ENCODE measurements around the gene HCAR3. TPM values are rescaled to one million over a fixed set of nuclear protein-coding genes. Genes with fewer than 3 reads are reported as not detected.

Gene HCAR3
- total and polyA plus RNA-seq, 3 donors from 2014 or later: 0.24 to 0.36 TPM; not detected in 1

DNA sequence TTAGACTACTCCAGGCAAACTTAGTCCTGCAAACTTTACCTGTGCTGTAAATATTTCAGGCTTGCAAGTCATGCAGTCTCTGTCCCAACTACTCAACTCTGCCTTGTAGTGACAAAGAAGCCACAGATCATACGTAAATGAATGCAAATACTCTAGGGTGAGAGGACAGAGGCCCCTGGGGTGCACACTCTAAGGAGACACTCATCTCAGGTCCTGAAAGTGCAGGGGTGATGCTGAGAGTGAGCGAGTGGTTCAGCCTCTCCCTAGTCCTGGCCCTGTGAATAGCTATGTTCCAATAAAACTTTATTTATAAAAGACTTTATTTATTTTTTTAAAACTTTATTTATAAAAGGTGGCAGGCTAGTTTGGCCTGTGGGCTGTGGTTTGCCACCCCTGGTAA, 48.3 kb downstream of the HCAR3 start:
- H3K4me3 ChIP-seq: no peak overlapping the region
- H3K27me3 ChIP-seq: no peaks in the 10 kb centered on the region
- DNase-seq: no peak
- no peaks in the 10 kb centered on the region for H3K4me1 ChIP-seq
- WGBS, 2 donors: 81 to 90% methylated on average over 2 of the region's 2 CpGs
- H3K36me3 ChIP-seq (ENCODE audit: low read depth, missing control alignments): no peaks in the 10 kb centered on the region
- TF ChIP-seq CTCF (IDR thresholded peaks at IDR 0.05) (no peak), POLR2A (IDR thresholded peaks at IDR 0.05) (no peak)
- no peak overlapping the region for H3K27ac ChIP-seq
- no peaks in the 10 kb centered on the region for H3K9me3 ChIP-seq
- intact Hi-C loops (cut with DNase I; ENCODE audit: low total_unique reads): no loop called here

DNA sequence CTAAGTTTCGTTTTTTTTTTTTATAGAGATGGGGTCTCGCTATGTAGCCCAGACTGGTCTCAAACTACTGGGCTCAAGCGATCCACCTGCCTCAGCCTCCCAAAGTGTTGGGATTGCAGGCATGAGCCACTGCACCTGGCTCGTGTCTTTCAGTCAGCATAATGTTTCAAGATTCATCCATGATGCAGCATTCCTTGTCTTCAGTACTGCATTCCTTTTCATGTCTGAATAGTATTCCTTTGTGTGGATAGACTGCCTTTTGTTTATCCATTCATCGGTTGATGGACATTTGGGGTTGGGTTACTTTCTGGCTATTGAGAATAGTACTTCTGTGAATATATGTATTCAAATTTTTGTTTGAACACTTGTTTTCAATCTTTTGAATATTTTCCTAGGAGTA, 50.9 kb downstream of the HCAR3 start:
- no peak overlapping the region for H3K4me3 ChIP-seq
- DNase-seq: no peak
- no peak overlapping the region for H3K27ac ChIP-seq
- H3K9me3 ChIP-seq: no peaks in the 10 kb centered on the region
- no peak for TF ChIP-seq CTCF (IDR thresholded peaks at IDR 0.05)
- no peak for TF ChIP-seq POLR2A (IDR thresholded peaks at IDR 0.05)
- WGBS, 2 donors: 91 to 100% methylated on average over 5 of the region's 5 CpGs
- H3K36me3 ChIP-seq (ENCODE audit: low read depth, missing control alignments): no peaks in the 10 kb centered on the region
- no peaks in the 10 kb centered on the region for H3K4me1 ChIP-seq
- H3K27me3 ChIP-seq: no peaks in the 10 kb centered on the region
- intact Hi-C loops (cut with DNase I; ENCODE audit: low total_unique reads): no loop called here

GRCh38 chr12:122665349-122665748, 51.3 kb downstream of the HCAR3 start:
- TF ChIP-seq POLR2A (IDR thresholded peaks at IDR 0.05): no peak
- TF ChIP-seq CTCF (IDR thresholded peaks at IDR 0.05): no peak
- no peak overlapping the region for H3K4me3 ChIP-seq
- H3K4me1 ChIP-seq: no peaks in the 10 kb centered on the region
- intact Hi-C loops (cut with DNase I; ENCODE audit: low total_unique reads): no loop called here
- H3K36me3 ChIP-seq (ENCODE audit: low read depth, missing control alignments): no peaks in the 10 kb centered on the region
- WGBS, 2 donors: 89 to 90% methylated on average over 8 of the region's 8 CpGs
- no peaks in the 10 kb centered on the region for H3K27me3 ChIP-seq
- H3K27ac ChIP-seq: no peak overlapping the region
- no peak for DNase-seq
- H3K9me3 ChIP-seq: no peaks in the 10 kb centered on the region

Small RNA genes within 50 kb of the gene (small RNA-seq; reads per million reads assigned to genes)
- 0 reads per million in 2 donors for gene AC026333.2

Other genes starting within 250 kb of the HCAR3 start
- 10 to 100 TPM; 25.6 to 38.3 TPM for gene ZCCHC8, start 215.9 kb downstream of the HCAR3 start, total RNA-seq
- gene ZCCHC8, start 215.9 kb downstream of the HCAR3 start, polyA plus RNA-seq (ENCODE audit: insufficient read depth, low read depth, low replicate concordance): 28.8 TPM
- gene RSRC2, start 189.9 kb downstream of the HCAR3 start, total RNA-seq: 100 to 1,000 TPM in 1 of 2 donors, 10 to 100 TPM in 1; 93.1 to 133 TPM
- gene RSRC2, start 189.9 kb downstream of the HCAR3 start, polyA plus RNA-seq (ENCODE audit: insufficient read depth, low read depth, low replicate concordance): 50.7 TPM
- 100 to 1,000 TPM in 1 of 2 donors, 10 to 100 TPM in 1; 79.8 to 118 TPM for gene KNTC1, start 189.6 kb downstream of the HCAR3 start, total RNA-seq
- 46.1 TPM for gene KNTC1, start 189.6 kb downstream of the HCAR3 start, polyA plus RNA-seq (ENCODE audit: insufficient read depth, low read depth, low replicate concordance)
- gene HCAR2, start 13.5 kb downstream of the HCAR3 start, total RNA-seq: 1 to 10 TPM in 1 of 2 donors, under 1 TPM in 1; 0.74 to 1.3 TPM
- gene HCAR2, start 13.5 kb downstream of the HCAR3 start, polyA plus RNA-seq (ENCODE audit: insufficient read depth, low read depth, low replicate concordance): 2.7 TPM
- under 1 TPM; 0.79 to 0.87 TPM for gene HCAR1, start 14.0 kb upstream of the HCAR3 start, total RNA-seq
- gene HCAR1, start 14.0 kb upstream of the HCAR3 start, polyA plus RNA-seq (ENCODE audit: insufficient read depth, low read depth, low replicate concordance): 1.0 TPM
- gene DENR, start 36.0 kb upstream of the HCAR3 start, total RNA-seq: 10 to 100 TPM; 33.3 to 35.6 TPM
- 24.9 TPM for gene DENR, start 36.0 kb upstream of the HCAR3 start, polyA plus RNA-seq (ENCODE audit: insufficient read depth, low read depth, low replicate concordance)
- gene CCDC62, start 57.8 kb upstream of the HCAR3 start, total RNA-seq: 10 to 100 TPM; 49.4 to 83.3 TPM
- 122 TPM for gene CCDC62, start 57.8 kb upstream of the HCAR3 start, polyA plus RNA-seq (ENCODE audit: insufficient read depth, low read depth, low replicate concordance)
- gene HIP1R, start 118.6 kb upstream of the HCAR3 start, total RNA-seq: 10 to 100 TPM; 34.3 to 41.7 TPM
- 20.1 TPM for gene HIP1R, start 118.6 kb upstream of the HCAR3 start, polyA plus RNA-seq (ENCODE audit: insufficient read depth, low read depth, low replicate concordance)
- 10 to 100 TPM; 75.8 to 90.1 TPM for gene VPS37B, start 179.3 kb upstream of the HCAR3 start, total RNA-seq
- 38.0 TPM for gene VPS37B, start 179.3 kb upstream of the HCAR3 start, polyA plus RNA-seq (ENCODE audit: insufficient read depth, low read depth, low replicate concordance)
- gene ABCB9, start 249.7 kb upstream of the HCAR3 start, total RNA-seq: 10 to 100 TPM; 75.3 to 82.8 TPM
- 41.6 TPM for gene ABCB9, start 249.7 kb upstream of the HCAR3 start, polyA plus RNA-seq (ENCODE audit: insufficient read depth, low read depth, low replicate concordance)